ENCODE measurements around the gene TXNRD2.
"Not testable (repeated sequence)": the region's sequence is repeated elsewhere in the genome, so short reads cannot be mapped to it uniquely, and the experiment has no call there.

Gene TXNRD2

DNA sequence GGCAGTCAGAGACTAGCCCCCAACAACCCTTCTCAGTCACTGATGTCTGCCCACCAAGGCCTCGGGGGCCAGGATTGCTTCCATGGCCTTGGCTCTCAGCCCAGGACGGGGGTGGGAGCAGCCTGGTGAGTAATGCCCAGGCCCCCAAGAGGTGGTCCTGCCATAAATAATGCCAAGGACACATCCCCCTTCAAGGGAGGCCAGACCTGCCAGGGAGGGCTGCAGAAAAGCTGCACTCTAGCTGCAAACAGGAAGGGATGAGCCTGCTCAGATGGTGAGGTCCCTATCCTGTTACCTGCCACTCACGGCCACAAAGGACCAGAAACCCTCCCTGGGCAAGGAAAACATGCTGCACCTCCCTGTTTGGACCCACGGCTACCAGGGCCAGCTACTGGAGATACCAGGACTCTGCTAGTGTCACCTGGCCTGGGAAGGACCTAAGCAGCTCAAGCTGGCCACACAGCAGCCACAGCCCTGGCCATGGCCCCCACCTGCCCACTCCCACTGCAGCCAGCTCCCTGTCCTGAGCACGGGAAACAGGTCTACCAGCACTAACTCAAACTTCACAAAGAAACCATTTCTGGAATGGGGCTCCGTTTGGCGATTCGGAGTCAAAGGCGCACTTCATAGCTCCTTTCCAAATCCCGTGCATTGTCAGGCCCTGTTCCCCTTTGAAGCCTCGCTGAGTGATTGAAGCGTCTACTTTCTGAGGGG lies 99.1 kb downstream of the TXNRD2 start:
- no peak for DNase-seq

DNA sequence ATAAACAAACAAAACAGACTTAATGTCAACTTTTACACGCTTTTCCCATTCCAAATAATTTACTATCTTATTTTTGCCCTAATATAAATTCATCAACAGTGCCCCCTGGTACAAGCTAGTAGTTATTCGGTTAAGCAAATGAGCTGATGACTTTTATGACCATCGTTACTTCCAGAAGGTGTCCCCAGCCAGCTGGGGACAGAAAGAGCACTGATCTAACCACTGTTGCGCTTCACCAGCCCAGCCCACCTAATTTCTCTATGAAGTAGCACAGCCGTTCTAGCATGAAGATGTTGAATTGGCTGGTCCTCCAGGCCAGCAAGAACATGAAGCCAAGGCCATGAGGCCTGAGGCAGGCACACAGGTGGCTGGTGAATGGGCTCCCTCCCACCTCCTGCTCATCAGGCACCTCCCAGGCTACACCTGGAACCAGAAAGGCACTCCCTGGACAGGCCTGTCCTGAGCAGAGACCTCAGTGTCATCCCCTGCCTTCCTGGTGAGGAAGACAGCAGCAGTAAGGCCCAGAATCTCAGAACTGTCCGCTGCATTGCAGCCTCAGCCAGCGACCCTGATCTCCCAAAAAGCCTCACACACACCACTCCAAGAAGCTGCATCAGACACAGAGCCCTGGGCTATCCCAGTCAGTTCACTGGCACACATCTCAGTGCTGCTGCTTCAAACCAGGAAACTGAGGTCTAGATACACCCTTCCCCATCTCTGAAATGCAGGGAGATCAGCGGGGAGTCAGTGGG lies 99.8 kb downstream of the TXNRD2 start:
- DNase-seq = no peak

GRCh38 chr22:19840955-19841640 lies 100.5 kb downstream of the TXNRD2 start:
- no peak for DNase-seq

- no peak for DNase-seq
Measured at GRCh38 chr22:19840059-19840458, 101.6 kb downstream of the TXNRD2 start.

- DNase-seq = no peak
Measured at GRCh38 chr22:19837915-19838314, 103.7 kb downstream of the TXNRD2 start.

DNA sequence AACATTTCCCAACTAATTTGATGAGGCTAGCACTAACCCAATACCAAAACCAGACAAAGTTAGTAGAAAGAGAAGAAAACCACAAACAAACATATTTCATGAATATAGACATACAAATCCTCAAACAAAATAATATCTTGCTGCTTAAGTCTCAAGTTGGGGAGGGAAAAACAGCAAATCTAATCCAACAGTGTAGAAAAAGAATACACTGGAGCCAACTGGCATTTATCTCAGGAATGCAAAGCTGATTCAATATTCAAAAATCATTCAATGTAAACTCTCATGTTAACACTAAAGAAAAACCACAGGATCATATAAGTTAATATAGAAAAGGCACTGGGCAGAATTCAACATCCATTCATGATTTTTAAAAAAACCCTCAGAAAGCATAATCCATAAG lies 105.1 kb downstream of the TXNRD2 start:
- no peak for DNase-seq

DNA sequence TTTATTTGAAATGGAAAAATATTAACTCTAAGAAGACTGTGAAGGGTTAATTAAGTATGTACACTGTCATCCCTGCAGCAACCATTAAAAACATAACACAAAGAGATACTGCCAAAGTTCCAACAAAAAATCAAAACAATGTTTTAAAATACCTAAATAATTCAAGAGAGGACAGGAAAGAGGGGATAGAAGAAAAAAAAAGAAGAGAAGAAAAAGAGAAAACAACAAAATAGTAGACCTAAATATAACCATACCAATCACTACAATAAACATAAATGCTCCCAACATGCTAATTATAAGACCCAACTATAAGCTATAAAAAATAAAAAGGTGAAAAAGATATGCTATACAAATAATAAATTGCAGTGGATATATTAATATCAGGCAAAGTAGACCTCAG lies 107.0 kb downstream of the TXNRD2 start:
- no peak for DNase-seq

GRCh38 chr22:19833327-19833726 lies 108.3 kb downstream of the TXNRD2 start:
- DNase-seq = not testable (repeated sequence)

DNA sequence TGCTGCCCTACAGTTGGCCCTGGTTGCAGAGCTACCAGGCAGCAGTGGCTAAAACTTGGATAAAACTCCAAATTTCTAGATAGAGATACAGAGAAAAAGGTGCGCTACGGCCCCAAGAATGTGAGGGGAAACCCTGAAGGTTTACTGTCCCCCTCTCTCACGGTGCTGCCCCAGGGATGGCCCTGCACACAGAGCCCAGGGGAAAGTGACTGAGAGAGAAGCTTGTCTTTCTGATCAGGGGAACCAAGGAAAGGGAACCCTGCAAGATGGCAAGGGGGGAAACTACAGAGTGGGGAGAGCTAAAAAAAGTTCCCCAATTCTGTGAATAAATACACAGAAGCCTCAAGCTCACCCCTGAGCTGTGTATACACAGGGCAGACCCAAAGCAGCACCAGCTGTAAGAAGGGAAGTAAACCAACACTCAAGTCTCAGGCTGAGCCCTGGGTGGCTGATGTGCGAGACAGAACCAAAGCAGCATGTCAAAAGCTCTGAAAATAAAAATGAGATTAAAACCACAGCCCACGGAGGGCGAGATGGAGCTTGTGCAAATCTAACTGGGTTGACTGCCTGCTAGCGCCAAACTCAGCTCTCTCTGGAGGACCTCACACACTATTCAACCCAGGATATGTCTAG lies 109.0 kb downstream of the TXNRD2 start:
- no peak for DNase-seq

- not testable (repeated sequence) for DNase-seq
Measured at GRCh38 chr22:19831979-19832378, 109.6 kb downstream of the TXNRD2 start.

DNA sequence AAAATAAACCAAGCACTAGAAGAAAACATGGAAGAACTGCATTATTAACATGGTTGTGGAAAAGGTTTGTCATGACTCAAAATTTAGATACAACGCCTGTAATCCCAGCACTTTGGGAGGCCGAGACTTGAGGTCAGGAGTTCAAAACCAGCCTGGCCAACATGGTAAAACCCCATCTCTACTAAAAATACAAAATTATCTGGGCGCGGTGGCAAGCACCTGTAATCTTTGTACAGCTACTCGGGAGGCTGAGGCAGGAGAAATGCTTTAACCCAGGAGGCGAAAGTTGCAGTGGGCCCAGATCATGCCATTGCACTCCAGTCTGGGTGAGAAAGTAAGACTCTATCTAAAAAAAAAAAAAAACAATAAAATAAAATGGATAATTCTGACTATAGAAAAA lies 110.6 kb downstream of the TXNRD2 start:
- DNase-seq = no peak

DNA sequence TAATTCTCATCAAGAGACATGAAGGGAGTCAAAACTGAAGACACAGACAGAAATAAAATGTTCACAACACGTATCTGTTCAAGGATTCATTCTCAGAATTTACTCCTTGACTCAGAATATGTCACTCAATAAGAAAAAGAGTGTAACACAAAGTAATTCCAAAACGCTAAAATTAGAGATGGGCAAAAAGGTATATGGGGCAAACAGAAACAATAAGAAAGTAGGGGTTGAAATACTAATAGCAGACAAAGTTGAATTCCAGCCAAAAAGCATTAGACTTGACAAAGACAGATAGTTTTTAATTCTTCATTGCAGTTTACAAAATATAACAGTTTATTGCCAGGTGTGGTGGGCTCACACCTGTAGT lies 113.6 kb downstream of the TXNRD2 start:
- DNase-seq = no peak

DNA sequence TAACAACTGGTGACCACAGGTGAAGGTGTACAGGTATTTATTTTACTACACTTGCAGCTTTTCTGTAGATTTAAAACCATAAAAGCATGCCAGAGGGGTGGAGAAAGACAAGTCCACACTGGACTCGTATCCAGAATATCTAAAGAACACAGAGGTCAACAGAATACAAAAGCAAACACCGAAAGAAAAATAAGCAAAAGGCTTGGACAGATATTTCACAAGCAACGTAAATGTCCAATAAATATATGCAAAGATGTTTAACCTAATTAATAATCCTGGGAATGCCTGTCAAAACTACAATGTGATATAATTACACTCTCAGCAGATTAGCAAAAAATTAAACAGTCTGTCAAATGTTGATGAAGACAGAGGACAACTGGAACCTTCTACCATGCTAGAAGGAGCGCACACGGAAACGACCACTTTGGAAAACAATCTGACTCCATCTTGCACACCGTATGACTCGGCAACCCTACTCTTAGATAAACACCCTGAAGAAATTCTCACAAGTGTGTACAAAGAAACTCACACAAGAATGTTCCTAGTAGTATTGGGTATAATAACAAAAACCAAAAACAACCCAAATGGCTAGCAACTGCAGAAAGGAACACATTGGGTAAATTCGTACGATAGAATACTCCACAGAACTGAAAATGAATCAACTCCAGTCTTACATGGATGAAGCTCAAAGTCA lies 114.1 kb downstream of the TXNRD2 start:
- no peak for DNase-seq

- no peak for DNase-seq
Measured at GRCh38 chr22:19826619-19826950, 115.0 kb downstream of the TXNRD2 start.

- DNase-seq = no peak
Measured at GRCh38 chr22:19825904-19826618, 115.6 kb downstream of the TXNRD2 start.

Data from left hindlimb (tissue), 1 donor.